LHCN-M2 (cell line): Measurements from ENCODE around the gene HTR3A. TPM values are rescaled to one million over a fixed set of nuclear protein-coding genes. Genes with fewer than 3 reads are reported as not detected.

Experiments used
- DNase-seq: peaks from one replicate; pipeline ENCODE4 v3.0.0-alpha.2; 2012; ENCODE audit warnings: low read depth
- total RNA-seq: library from RNA; depleted of rRNA; stranded (reverse); fragments of >200 nt; gene quantifications from 2 replicates; pipeline ENCODE4 v1.2.3, GENCODE V29; 2014; rRNA removed

HTR3A gene
- total RNA-seq, 1 experiment from 2014 or later, result not detected

DNA sequence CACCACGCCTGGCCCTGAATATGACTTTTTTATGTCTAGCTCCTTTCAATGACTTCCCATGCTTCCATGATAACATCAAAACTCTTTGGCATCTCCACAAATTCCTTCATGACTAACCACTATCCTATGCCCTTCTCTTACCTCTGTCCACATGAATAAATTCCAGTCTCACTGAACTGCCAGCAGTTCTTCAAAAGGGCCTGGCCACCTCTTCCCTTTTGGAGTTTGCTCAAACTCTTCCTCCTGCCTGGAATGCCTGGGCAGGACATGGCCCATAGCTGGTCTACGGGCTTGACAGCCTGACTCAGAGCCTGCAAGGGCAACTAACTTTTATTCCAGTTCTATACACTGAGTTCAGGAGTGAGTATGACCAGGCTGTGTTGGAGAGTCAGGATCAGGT, 42.8 kb downstream of the HTR3A start:
- DNase-seq, result no peak

DNA sequence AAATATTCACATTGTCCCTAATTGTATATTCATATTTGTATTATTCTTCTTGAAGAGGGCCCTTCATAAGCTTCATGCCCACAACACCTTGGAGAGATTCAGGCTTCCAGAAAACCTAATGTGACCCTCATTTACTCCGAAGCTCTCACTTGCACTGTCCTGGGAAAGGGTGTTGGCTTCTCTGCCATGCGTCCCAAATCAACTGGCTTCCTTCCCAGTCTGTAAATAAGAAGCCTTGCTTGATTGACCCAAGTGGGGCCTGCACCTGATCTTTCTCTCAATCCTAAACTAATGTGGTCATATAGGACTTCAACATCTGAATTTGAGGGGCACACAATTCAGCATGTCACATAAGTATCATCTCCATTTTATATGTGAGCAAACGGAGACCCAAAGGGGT, 44.1 kb downstream of the HTR3A start:
- DNase-seq, result no peak

DNA sequence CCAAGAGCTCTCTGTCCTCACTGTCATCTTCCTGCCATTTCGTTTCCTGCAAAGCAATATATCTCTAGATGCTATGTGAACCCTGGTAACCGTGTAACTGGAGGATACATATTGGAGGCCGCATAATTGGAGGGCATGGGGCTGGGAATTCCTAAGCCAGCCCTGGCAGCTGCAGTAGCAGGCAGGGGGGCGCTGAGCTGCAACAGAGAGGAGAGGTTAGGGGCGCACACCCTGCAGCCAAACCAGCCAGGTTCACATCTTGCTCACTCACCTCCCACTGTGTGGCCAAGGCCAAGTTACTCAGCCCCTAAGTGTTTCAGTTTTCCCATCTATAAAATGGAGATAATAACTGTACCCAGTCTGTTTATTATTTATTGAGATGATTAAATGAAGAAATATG, 44.7 kb downstream of the HTR3A start:
- DNase-seq, result no peak

DNA sequence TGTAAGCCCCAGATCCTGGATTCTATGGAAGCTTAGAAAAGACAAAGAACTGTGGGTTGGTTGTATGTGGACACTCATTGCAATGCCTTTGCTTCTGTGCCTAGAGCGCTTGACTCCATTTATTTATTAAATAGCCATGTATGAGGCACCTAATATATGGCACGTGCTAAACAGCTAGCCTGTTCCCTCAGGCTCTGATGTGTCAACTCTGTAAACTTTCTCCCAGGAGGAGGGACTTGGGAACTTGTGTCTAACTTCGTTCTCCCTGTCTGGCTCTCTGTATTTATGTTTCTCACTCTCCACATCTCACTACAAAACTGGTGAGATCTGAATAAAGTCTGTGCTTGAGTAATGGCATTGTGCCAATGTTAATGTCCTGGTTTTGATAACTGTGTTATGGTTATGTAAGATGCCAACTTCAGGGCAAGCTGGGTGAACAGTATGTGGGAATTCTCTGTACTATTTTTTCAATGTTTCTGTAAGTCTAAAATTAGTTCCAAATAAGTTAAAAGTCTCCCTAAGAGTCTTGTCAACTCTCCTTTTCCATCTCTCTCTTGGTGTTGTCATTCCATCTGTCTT, 50.5 kb downstream of the HTR3A start:
- DNase-seq, result no peak

DNA sequence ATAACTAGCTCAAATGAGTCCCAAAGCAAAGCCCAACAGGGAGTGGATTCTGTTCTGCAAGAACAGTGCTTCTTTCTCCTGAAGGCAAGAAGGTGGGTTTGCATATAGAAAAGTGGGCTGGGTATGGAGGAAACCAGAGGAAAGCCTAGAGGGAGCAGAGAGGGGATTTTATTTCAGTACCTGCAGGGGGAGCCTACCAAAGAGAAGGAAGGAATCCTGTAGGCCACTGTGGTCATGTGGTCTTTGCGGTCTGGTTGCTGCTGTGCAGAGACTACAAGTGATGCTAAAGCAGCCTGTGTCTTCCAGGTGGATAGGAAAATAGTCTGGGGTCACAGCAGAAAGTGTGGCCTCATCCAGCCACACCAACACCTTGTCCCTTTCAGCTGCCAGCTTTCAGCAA, 51.4 kb downstream of the HTR3A start:
- no peak for DNase-seq

DNA sequence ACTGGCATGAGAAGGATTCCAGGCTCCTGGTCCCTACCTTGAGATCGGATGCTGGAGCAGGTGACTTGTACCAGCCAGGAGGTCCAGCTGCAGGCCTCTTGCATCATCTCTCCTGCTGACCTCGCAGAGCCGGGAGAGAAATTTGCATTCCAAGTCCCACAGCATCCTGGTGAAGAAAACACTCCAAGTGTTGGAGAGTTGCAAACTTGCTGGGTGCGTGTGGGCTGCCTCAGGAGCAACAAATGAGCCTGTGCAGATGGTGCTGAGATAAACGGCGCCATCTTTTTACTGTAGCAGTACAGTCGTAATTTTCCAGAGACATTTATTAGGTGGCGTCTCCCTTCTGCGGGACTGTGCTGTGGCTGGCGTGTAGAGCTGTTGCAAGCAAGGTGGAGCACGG, 52.5 kb downstream of the HTR3A start:
- DNase-seq, result no peak

DNA sequence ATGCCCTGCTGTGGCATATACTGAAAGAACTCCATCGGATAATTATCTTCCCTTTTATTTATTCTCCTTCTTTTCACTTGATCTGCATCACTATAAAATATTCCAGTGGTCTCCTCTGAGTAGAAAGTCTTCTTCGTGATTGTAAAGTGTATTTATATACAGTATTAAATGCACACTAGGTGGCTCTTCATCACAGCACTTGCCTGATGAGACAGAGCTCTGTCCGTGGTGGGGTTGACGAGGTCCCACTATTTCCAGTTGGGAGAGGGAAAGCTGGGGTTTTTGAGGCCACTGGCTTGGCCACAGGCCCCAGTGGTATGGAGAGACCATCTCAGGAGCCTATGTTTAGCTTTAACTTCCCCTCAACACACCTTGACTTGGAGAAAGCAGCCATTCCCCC, 53.0 kb downstream of the HTR3A start:
- no peak for DNase-seq

DNA sequence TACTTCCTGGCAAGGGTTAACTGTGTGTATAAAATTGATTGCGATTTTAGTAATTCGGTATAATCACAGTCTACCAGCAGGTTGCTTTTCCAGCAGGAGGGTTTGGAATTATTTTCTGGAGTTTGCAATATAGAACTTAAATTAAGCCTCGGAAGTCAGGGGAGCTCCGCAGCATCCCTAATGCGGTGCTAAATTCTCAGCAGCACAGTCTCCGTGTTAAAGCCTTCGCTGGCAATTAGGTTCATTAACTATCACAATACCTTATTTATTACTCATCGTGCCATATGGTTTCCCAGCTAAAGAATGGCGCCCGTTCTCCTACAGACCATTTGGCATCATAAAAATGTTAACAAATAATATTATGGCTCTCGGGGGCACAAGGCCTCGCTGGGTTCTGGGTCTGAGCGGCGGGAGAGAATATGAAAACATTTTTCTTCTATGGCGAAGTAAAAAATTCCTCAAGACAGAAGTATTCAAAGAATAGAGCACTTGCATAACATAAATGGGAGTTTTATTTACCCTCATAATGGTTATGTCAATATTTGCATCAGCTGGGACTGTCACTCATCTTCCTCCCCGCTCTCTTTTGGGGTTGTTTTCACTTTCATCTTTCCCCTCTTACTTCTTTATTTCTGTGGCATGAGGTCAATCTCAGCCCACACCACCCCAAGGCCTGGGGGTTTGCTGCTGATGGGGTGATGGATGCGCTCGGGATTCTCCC, 56.5 kb downstream of the HTR3A start:
- DNase-seq, result peak; percentile 53

DNA sequence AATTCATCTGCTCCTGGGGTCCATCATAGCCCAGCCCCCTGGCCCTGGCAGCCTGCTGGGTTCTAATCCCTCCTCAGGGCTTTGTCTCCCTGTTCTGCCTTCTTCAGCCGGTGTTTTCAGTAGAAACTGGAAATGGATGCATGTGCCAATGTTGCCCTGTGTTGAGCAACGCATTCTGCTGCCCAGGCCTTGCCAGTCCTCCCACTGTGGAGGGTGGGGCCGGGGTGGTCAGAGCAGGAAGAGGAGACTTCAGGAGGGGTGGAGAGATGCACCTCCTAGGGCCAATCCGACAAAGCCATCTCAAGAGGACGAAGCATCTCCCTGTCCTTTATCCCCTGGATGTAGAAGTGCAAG, 57.0 kb downstream of the HTR3A start:
- DNase-seq, result no peak

DNA sequence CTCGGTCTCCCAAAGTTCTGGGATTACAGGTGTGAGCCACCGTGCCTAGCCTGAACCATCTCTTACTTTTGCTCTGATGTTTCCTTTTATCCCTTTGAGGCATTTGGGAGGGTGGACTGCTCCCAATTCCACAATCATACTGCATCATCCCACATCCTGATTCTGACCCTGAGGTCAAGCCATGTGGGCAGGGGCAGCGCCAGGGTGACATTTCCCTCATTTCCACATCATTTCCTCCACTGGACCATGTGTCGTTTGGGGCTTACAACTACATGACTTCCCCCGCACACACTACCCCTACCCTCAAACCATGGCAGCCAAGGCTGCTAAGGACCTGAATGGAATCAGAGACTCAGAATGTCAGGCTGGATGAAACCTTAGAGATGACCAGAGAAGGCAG, 58.2 kb downstream of the HTR3A start:
- DNase-seq, result no peak

DNA sequence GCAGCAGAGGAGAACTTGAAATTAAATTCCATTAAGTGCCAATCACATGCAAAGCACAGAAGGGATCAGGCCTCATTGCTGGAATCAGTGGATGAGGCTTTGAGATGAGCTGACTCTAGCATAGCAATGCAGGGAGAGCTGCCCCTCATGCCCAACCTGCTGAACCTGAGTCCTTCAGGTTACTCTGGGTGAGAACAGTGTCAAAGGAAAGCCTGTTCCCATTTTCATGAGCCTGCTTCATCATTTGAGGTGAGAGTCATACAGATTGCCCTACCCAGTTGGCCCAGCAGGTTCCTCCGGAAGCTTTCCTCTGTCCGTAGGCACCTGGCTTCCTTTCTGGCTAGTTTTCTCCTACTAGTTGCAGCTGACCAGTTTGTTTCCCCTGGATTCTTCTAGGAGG, 58.7 kb downstream of the HTR3A start:
- DNase-seq, result no peak

DNA sequence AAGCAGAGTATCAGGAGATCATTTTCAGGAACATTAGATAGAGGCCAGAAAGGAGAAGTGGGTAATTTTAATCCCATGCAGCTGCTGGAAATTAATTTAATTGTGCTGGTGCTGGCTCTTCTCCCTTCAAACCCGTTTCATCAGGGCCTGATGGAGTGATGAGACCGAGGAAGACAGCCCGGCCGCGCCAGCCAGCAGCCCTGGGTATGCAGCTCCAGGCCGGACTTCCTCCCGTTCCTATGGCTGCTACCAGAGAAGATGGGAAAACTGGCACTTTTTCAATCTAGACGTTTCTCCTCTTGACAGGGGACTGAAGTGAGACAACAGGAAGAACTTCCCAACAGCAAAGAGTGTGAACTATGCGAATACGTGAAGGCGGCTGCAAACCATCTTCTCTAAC, 60.0 kb downstream of the HTR3A start:
- DNase-seq, result no peak

DNA sequence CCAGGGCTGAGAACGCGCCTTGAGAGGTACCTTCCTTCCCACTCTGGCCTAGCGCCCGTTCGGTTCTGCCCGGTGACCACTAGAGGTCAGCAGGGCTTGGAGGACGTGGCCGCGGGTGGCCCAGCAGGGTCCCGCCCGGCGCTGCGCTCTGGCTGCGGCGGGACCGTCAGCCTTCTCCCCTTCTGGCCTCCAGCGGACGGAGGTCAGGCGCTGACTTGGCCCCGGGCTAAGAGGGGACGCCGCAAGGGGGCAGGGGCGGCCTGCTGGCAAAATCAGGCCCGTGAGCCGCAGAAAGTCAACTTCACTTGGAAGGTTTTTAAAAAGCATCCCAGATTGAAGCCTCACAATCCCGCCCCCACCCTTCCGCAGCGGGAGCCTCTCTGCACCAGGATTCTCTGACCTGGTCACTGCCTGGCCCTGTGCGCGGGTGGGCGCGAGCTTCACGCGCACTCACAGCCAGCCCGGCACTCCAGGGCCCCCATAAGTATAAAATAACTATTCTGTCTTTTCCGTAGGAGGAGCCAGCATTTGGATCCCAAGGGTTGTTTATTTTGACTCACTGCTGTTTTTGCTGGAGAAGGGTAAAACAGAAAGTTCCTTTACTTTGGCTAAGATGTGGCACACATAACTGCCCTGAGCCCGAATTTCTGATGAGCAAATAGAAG, 61.4 kb downstream of the HTR3A start:
- peak; percentile 82 for DNase-seq

DNA sequence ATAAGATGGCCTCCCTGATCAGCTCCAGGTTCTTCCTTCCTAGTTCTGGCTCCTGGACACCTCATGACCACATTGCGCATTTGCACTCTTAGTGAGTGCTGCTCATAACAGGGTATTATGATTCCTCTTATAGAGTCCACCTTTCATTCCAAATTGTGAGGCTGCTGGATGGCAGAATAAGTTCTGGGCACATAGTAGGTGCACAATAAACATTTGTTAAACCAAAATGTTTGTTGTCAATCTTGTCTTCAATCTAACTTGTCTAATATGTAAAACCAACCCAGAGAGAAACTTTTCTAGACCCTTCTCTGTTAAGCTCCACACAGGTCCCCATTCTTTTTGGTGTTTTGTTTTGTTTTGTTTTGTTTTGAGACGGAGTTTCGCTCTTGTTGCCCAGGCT, 62.0 kb downstream of the HTR3A start:
- no peak for DNase-seq

DNA sequence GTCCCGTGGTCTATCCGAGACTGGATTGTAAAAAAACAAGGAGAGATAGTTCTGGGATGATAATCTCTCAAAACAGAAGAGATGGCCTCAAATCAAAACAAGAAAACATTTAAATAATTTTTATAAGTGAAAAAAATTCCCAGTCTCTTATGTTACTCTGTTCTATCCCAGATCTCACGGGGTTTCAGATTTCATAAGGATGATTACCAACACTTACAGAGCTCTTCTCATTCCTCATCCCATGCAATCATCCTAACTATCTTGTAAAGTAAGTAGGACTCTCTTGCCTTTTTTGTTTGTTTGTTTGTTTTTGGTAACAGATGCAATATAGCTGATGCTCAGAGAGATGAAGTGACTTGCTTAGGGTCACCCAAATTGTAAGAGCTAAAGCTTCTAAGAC, 64.6 kb downstream of the HTR3A start:
- no peak for DNase-seq

Other genes starting within 250 kb of the HTR3A start
- gene ZW10, start 201.4 kb upstream of the HTR3A start, total RNA-seq, result 27.3 and 31.3 TPM in 2 replicates
- not detected in 2 replicates for gene CLDN25, start 195.3 kb upstream of the HTR3A start, total RNA-seq
- 27.0 and 29.2 TPM in 2 replicates for gene USP28, start 99.5 kb upstream of the HTR3A start, total RNA-seq
- not detected in 2 replicates for gene HTR3B, start 70.3 kb upstream of the HTR3A start, total RNA-seq
- gene ZBTB16, start 84.6 kb downstream of the HTR3A start, total RNA-seq, result 3.1 and 4.3 TPM in 2 replicates